ENCODE measurements around the gene PMPCB. TPM values are rescaled to one million over a fixed set of nuclear protein-coding genes. Genes with fewer than 3 reads are reported as not detected.

The PMPCB gene, protein sequence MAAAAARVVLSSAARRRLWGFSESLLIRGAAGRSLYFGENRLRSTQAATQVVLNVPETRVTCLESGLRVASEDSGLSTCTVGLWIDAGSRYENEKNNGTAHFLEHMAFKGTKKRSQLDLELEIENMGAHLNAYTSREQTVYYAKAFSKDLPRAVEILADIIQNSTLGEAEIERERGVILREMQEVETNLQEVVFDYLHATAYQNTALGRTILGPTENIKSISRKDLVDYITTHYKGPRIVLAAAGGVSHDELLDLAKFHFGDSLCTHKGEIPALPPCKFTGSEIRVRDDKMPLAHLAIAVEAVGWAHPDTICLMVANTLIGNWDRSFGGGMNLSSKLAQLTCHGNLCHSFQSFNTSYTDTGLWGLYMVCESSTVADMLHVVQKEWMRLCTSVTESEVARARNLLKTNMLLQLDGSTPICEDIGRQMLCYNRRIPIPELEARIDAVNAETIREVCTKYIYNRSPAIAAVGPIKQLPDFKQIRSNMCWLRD
- 61.7 and 62.0 TPM in 2 replicates for total RNA-seq

GRCh38 chr7:103296901-103297836, at the start of gene PMPCB:
PMPCB (plus strand) TSS chr7:103297435; CDS start chr7:103297460, 25 bp downstream.

GRCh38 chr7:103344453-103345149, 47.4 kb downstream of the PMPCB start, which contains the start of gene DNAJC2:
DNAJC2 (minus strand) TSS chr7:103344767; CDS start chr7:103344622, 145 bp downstream.

GRCh38 chr7:103347507-103348267, 50.5 kb downstream of the PMPCB start, which contains the start of gene PSMC2:
PSMC2 (plus strand) TSS chr7:103347643; CDS start chr7:103347712, 69 bp downstream.

Other genes with a start within 250 kb of the PMPCB start
- gene FBXL13, start 222.6 kb upstream of the PMPCB start, total RNA-seq = 1.1 and 1.4 TPM in 2 replicates
- gene ARMC10, start 222.3 kb upstream of the PMPCB start, total RNA-seq = 29.4 and 35.3 TPM in 2 replicates
- 1.8 and 2.3 TPM in 2 replicates for gene NAPEPLD, start 148.3 kb upstream of the PMPCB start, total RNA-seq
- 7.5 and 11.9 TPM in 2 replicates for gene DNAJC2, start 47.3 kb downstream of the PMPCB start, total RNA-seq
- 162 and 203 TPM in 2 replicates for gene PSMC2, start 50.2 kb downstream of the PMPCB start, total RNA-seq
- gene SLC26A5, start 148.8 kb downstream of the PMPCB start, total RNA-seq = not detected in 2 replicates

Measured in myometrial cell (primary cell).